Heart left ventricle (tissue), 13 donors: ENCODE results near the gene TMTC4.

Source experiments
- CTCF ChIP-seq, 12 donors: fragments of 200-600 bp; sonication (generic) in 4 of 12; IDR thresholded peaks; one replicate each; pipeline versions ENCODE4 v1.5.0 to v1.8.0; 2018 to 2022; ENCODE audit warnings: antibody characterized with exemption in 12 of 12, mild to moderate bottlenecking in 5 of 12
- POLR2A ChIP-seq, 2 donors: fragments of 450-650 bp; IDR thresholded peaks; one replicate each; pipeline ENCODE4 v1.6.1; 2017; ENCODE audit warnings: antibody characterized with exemption in 2 of 2, mild to moderate bottlenecking in 2 of 2, moderate library complexity in 2 of 2
- donor health status: ischemic (EF 13 %, LVEDD 7.1; RV severe dilation, severe dysfunction).
- donor health status: DM: no; HTN: yes; CAD: no.
- donor health status: DM: no; HTN: no; CAD: no.
- donor health status: ischemic (EF 25% LVEDD 6.9; RV normal size, moderate dysfunction).
- donor health status: ischemic (EF 25% LVEDD 5.7; RV mildly dilated, moderate dysfunction).
- donor health status: ischemic (EF 35%, LVEDD 5.7; RV mildly dilated, moderate dysfunction).
- donor health status: nonischemic (EF 11% LVEDD 7.7; RV severe dilation, severe dysfunction).
- donor health status: DM: yes; HTN: yes; CAD: no.
- donor health status: PGD.
- donor health status: ischemic (EF 29% LVEDD 5.4; RV normal size, mild dysfunction).
- donor health status: nonischemic (EF 23%, LVEDD 6.1; RV moderate dilation, normal function).

- TF ChIP-seq CTCF (IDR thresholded peaks at IDR 0.05) (no peak), POLR2A (IDR thresholded peaks at IDR 0.05) (no peak)
Observed at GRCh38 chr13:100666124-100666523, 8.5 kb downstream of the TMTC4 start.
